A549 (cell line): Measurements from ENCODE around the gene TCF3. TPM values are rescaled to one million over a fixed set of nuclear protein-coding genes. Genes with fewer than 3 reads are reported as not detected.

Source experiments
- ATAC-seq, 2 experiments: fragments of 200-7000 bp in 1 of 2; fragments of >200 bp in 1 of 2; cut with Nextera tagmentation in 1 of 2; cut with Tn5 transposase in 1 of 2; 3 replicates each; pipeline versions ENCODE4 v1.8.0 to v1.9.1; 2018 to 2020; ENCODE audit warnings: mild to moderate bottlenecking in 1 of 2, moderate library complexity in 1 of 2
- CTCF ChIA-PET: fragments of 300-600 bp; sonication (Branson Sonifier 250); formaldehyde crosslinking; extraction: SDS; loops from one replicate; lab custom pipeline; 2021; ENCODE audit warnings: antibody characterized with exemption, inconsistent platforms; lab: Yijun Ruan, JAX
- POLR2A ChIA-PET: fragments of 350-600 bp; formaldehyde crosslinking; extraction: SDS; loops from one replicate; lab custom pipeline; 2021; ENCODE audit warnings: antibody characterized with exemption, inconsistent platforms; lab: Yijun Ruan, JAX
- DNase-seq, 2 experiments: peaks; one replicate each; pipeline versions ENCODE4 v3.0.0 to v3.0.0-alpha.2; 2011 to 2016; ENCODE audit warnings: low read depth in 1 of 2, low spot score in 1 of 2
- FAIRE-seq: peaks from 2 replicates; lab custom pipeline; 2011; peaks lifted over from hg19 to GRCh38; lab: Jason Lieb, UNC
- H3K27ac ChIP-seq, 2 experiments: fragments of >200 bp; sonication (Bioruptor Twin); formaldehyde crosslinking; 3 replicates each; pipeline ENCODE4 v1.5.1; 2016 to 2017
- H3K4me1 ChIP-seq: fragments of >200 bp; sonication (Bioruptor Twin); formaldehyde crosslinking; 3 replicates; pipeline ENCODE4 v1.6.1; 2016
- H3K4me2 ChIP-seq: fragments of >200 bp; sonication (Bioruptor Twin); formaldehyde crosslinking; 3 replicates; pipeline ENCODE4 v1.6.1; 2016
- H3K4me3 ChIP-seq: fragments of >200 bp; sonication (Bioruptor Twin); formaldehyde crosslinking; 3 replicates; pipeline ENCODE4 v1.5.1; 2016
- H3K9me3 ChIP-seq: fragments of >200 bp; sonication (Bioruptor Twin); formaldehyde crosslinking; 3 replicates; pipeline ENCODE4 v1.6.1; 2016
- BHLHE40 ChIP-seq: IDR thresholded peaks from 2 replicates; pipeline ENCODE4 v1.6.1; 2012; ENCODE audit warnings: low read depth, low read length, inconsistent platforms
- CEBPB ChIP-seq, 2 experiments: fragments of >200 bp in 1 of 2; sonication (Bioruptor Twin) in 1 of 2; formaldehyde crosslinking in 1 of 2; IDR thresholded peaks; 2 replicates each; pipeline ENCODE4 v1.6.1; 2012 to 2016
- CTCF ChIP-seq: fragments of >200 bp; sonication (Bioruptor Twin); formaldehyde crosslinking; IDR thresholded peaks from 3 replicates; pipeline ENCODE4 v1.5.1; 2016
- EHF ChIP-seq: fragments of 250-450 bp; sonication (Bioruptor Pico); IDR thresholded peaks from 2 replicates; pipeline ENCODE4 v1.5.0; 2020; ENCODE audit warnings: mild to moderate bottlenecking
- EP300 ChIP-seq, 2 experiments: fragments of >200 bp; sonication (Bioruptor Twin); formaldehyde crosslinking; IDR thresholded peaks; 2 replicates in 1 of 2; 3 replicates in 1 of 2; pipeline ENCODE4 v1.6.1; 2016 to 2017
- FOSB ChIP-seq: fragments of 250-450 bp; sonication (Bioruptor Pico); IDR thresholded peaks from 2 replicates; pipeline ENCODE4 v1.5.0; 2020; ENCODE audit warnings: mild to moderate bottlenecking, moderate library complexity
- HDAC2 ChIP-seq: fragments of 200-600 bp; sonication (generic); IDR thresholded peaks from 2 replicates; pipeline ENCODE4 v1.6.1; 2016
- JUNB ChIP-seq: fragments of >200 bp; sonication (Bioruptor Twin); formaldehyde crosslinking; IDR thresholded peaks from 2 replicates; pipeline ENCODE4 v1.6.1; 2016
- KDM5A ChIP-seq: fragments of 200-600 bp; sonication (generic); IDR thresholded peaks from 2 replicates; pipeline ENCODE4 v1.6.1; 2016; ENCODE audit warnings: antibody characterized with exemption, mild to moderate bottlenecking
- MAFK ChIP-seq: fragments of 450-650 bp; IDR thresholded peaks from 2 replicates; pipeline ENCODE4 v1.6.1; 2014; ENCODE audit not compliant: partially characterized antibody
- MYC ChIP-seq: IDR thresholded peaks from 2 replicates; pipeline ENCODE4 v1.6.1; 2012; ENCODE audit warnings: mild to moderate bottlenecking, inconsistent platforms, low read length, improper control_type of control experiment, borderline replicate concordance
- NPAS2 ChIP-seq: fragments of 250-450 bp; sonication (Bioruptor Pico); IDR thresholded peaks from 2 replicates; pipeline ENCODE4 v1.8.0; 2022; ENCODE audit warnings: mild to moderate bottlenecking, moderate library complexity, borderline replicate concordance
- PHF8 ChIP-seq: fragments of 200-600 bp; sonication (generic); IDR thresholded peaks from 2 replicates; pipeline ENCODE4 v1.6.1; 2016; ENCODE audit warnings: low read depth, mild to moderate bottlenecking, antibody characterized with exemption, moderate library complexity, borderline replicate concordance
- POLR2AphosphoS2 ChIP-seq: conservative IDR thresholded peaks from 2 replicates; pipeline ENCODE4 v1.6.1; 2012; ENCODE audit warnings: low read length, improper control_type of control experiment, inconsistent platforms
- RARB ChIP-seq: fragments of 250-450 bp; sonication (Bioruptor Pico); IDR thresholded peaks from 2 replicates; pipeline ENCODE4 v1.8.0; 2021; ENCODE audit warnings: mild to moderate bottlenecking, moderate library complexity
- RNF2 ChIP-seq: fragments of 200-600 bp; sonication (generic); IDR thresholded peaks from 2 replicates; pipeline ENCODE4 v1.6.1; 2016; ENCODE audit warnings: low read depth, mild to moderate bottlenecking, antibody characterized with exemption, moderate library complexity, borderline replicate concordance
- SMC3 ChIP-seq: fragments of >200 bp; sonication (Bioruptor Twin); formaldehyde crosslinking; IDR thresholded peaks from 3 replicates; pipeline ENCODE4 v1.6.1; 2018; ENCODE audit warnings: inconsistent platforms
- SREBF2 ChIP-seq: fragments of 450-650 bp; IDR thresholded peaks from 2 replicates; pipeline ENCODE4 v1.6.1; 2014; ENCODE audit warnings: mild to moderate bottlenecking, moderate library complexity
- TFCP2L1 ChIP-seq: fragments of 250-450 bp; sonication (Bioruptor Pico); IDR thresholded peaks from 2 replicates; pipeline ENCODE4 v1.5.0; 2021; ENCODE audit warnings: mild to moderate bottlenecking
- TP53 ChIP-seq: fragments of 250-450 bp; sonication (Bioruptor Pico); IDR thresholded peaks from 2 replicates; pipeline ENCODE4 v1.5.0; 2021; ENCODE audit warnings: mild to moderate bottlenecking, moderate library complexity
- ZC3H11A ChIP-seq: fragments of 450-650 bp; IDR thresholded peaks from 2 replicates; pipeline ENCODE4 v1.6.1; 2014; ENCODE audit warnings: antibody characterized with exemption, mild to moderate bottlenecking
- ZFP36 ChIP-seq: fragments of 450-650 bp; IDR thresholded peaks from 2 replicates; pipeline ENCODE4 v1.6.1; 2014; ENCODE audit warnings: borderline replicate concordance; ENCODE audit not compliant: partially characterized antibody
- ZNF302 ChIP-seq: fragments of 250-450 bp; sonication (Bioruptor Pico); IDR thresholded peaks from 2 replicates; pipeline ENCODE4 v1.9.0; 2021; ENCODE audit warnings: inconsistent platforms, mild to moderate bottlenecking, moderate library complexity
- WGBS: methylation state at CpG from one replicate; pipeline ENCODE4 v1.1.6; 2017; ENCODE audit errors: missing lambda C conversion rate; 5-methylcytosine and 5-hydroxymethylcytosine counted together
- polyA plus RNA-seq, 4 experiments: library from polyadenylated mRNA; depleted of rRNA in 3 of 4; stranded (reverse); fragments of >200 nt; fragmentation: RNase III in 1 of 4; extraction: RNeasy Plus Mini Kit Qiagen cat#74134 plus additional on column Dnase treatment in 1 of 4; gene quantifications; 2 replicates in 3 of 4; 3 replicates in 1 of 4; pipeline ENCODE4 v1.2.3, GENCODE V29; 2011 to 2017
- TF ChIP-seq, protein P1 (sequence below): fragments of >200 bp; sonication (Bioruptor Twin); formaldehyde crosslinking; IDR thresholded peaks from 2 replicates; pipeline ENCODE4 v1.6.1; 2016
- TF ChIP-seq, protein P2 (sequence below): fragments of 450-650 bp; IDR thresholded peaks from 2 replicates; pipeline ENCODE4 v1.6.1; 2014; ENCODE audit warnings: antibody characterized with exemption

TCF3 gene
- polyA plus RNA-seq, 2 of the 4 experiments (the other 2 are of a cell fraction) = 25.6 to 52.6 TPM

- DNase-seq = no peak
- no peak for ATAC-seq
- ChIA-PET CTCF (no interaction called here), POLR2A (no interaction called here)
- Histone ChIP-seq H3K4me1 (no peaks in the 10 kb centered on the region), H3K4me2 (no peak overlapping the region), H3K9me3 (no peaks in the 10 kb centered on the region), H3K4me3 (no peak overlapping the region), H3K27ac (no peak overlapping the region)
- TF ChIP-seq MAFK = no peak
- no peak for TF ChIP-seq TP53 (CRISPR knock-in tag)
- no peak for TF ChIP-seq HDAC2
- TF ChIP-seq ZNF302 = no peak
- no peak for TF ChIP-seq TFCP2L1 (CRISPR knock-in tag)
- no peak for TF ChIP-seq BHLHE40
- TF ChIP-seq POLR2AphosphoS2 = no peak
- no peak for TF ChIP-seq CEBPB (IDR thresholded peaks at IDR 0.05)
- WGBS = 93% methylated on average over 13 of the region's 23 CpGs
- no peak for FAIRE-seq
Measured at GRCh38 chr19:1621574-1621973, 30.8 kb downstream of the TCF3 start.

DNA sequence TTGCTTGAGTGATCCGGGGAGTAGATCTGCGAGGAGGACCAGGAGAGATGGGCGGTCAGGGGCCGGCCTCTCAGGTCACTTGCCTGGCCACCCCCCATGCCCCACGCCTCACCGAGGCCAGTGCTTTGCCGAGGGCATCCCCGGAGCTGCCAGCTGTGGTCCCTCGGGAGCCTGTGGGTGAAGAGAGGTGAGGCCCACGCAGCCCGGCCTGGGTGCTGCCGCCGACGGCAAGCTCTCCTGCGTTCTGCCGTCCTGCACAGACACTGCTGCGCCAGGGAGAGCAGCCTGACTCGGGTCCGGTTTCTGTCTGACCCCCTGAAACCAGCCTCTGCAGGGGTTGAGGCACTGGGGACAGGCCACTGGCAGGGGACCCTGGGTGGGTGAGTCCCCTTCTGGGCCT, 31.4 kb downstream of the TCF3 start:
- no peaks in the 10 kb centered on the region for H3K4me1 ChIP-seq
- no peak overlapping the region for H3K27ac ChIP-seq
- no peak overlapping the region for H3K4me3 ChIP-seq
- CTCF ChIA-PET = no interaction called here
- ATAC-seq (no peak), FAIRE-seq (no peak), DNase-seq (no peak)
- WGBS = 89% methylated on average over 6 of the region's 19 CpGs
- no peak for TF ChIP-seq MAFK
- TF ChIP-seq EP300 (IDR thresholded peaks at IDR 0.05) = no peak
- no peak for TF ChIP-seq SREBF2
- TF ChIP-seq SMC3 = no peak
- TF ChIP-seq ZC3H11A = no peak
- no peak for TF ChIP-seq PHF8
- TF ChIP-seq FOSB (CRISPR knock-in tag) = no peak
- no peak for TF ChIP-seq RNF2
- no peak for TF ChIP-seq JUNB
- no peak for TF ChIP-seq EHF (CRISPR knock-in tag)
- TF ChIP-seq MYC = no peak
- TF ChIP-seq POLR2AphosphoS2 = no peak
- TF ChIP-seq CTCF = no peak
- TF ChIP-seq RARB (CRISPR knock-in tag) = no peak
- TF ChIP-seq, protein P1, sequence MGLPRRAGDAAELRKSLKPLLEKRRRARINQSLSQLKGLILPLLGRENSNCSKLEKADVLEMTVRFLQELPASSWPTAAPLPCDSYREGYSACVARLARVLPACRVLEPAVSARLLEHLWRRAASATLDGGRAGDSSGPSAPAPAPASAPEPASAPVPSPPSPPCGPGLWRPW = no peak
- no peak for TF ChIP-seq KDM5A
- TF ChIP-seq NPAS2 (CRISPR knock-in tag) = no peak
- TF ChIP-seq TFCP2L1 (CRISPR knock-in tag) = no peak
- TF ChIP-seq, protein P2, sequence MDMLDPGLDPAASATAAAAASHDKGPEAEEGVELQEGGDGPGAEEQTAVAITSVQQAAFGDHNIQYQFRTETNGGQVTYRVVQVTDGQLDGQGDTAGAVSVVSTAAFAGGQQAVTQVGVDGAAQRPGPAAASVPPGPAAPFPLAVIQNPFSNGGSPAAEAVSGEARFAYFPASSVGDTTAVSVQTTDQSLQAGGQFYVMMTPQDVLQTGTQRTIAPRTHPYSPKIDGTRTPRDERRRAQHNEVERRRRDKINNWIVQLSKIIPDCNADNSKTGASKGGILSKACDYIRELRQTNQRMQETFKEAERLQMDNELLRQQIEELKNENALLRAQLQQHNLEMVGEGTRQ = no peak
- POLR2A ChIA-PET = no interaction called here
- no peaks in the 10 kb centered on the region for H3K9me3 ChIP-seq
- no peak overlapping the region for H3K4me2 ChIP-seq

DNA sequence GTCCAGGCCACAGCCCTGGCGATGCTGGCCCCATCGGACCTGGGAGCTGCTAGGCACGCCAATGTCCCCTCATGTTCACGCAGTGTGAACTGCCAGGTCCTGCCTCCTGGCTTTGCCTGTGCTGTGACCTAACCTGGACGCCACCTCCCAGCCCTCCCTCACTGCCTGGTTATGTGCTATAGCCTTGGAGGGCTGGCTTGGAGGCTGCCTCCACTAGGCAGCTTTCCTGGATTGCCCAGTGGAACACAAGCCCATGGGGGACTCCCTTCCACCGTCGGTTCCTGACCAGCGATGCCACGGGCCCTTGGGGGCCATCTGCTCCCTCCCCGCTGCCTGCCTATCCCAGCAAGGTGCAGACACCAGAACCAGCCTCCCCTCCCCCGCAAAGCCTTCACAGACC, 31.9 kb downstream of the TCF3 start:
- no peak for TF ChIP-seq JUNB
- peak; percentile 40 for TF ChIP-seq ZFP36
- TF ChIP-seq, protein P1 = no peak
- Histone ChIP-seq H3K4me1 (no peaks in the 10 kb centered on the region), H3K4me3 (no peak overlapping the region), H3K4me2 (no peak overlapping the region), H3K9me3 (no peaks in the 10 kb centered on the region), H3K27ac (no peak overlapping the region)
- ChIA-PET POLR2A (no interaction called here), CTCF (interaction anchor here (1.0 to 1.7 kb wide), 2 partner anchors 176 to 206 kb away, joined by 3 to 6 read pairs; no protein-coding TSS in a partner anchor)
- ATAC-seq (no peak), DNase-seq (no peak), FAIRE-seq (no peak)
- no CpG with 5 or more reads among the region's 11 CpGs for WGBS
